Activated T-cell treated with anti-CD3 and anti-CD28 coated beads, Interleukin-2, amount 50 U/mL, for 48 hours (primary cell): ENCODE measurements around the gene LARP1B.
"Not testable (repeated sequence)": the region's sequence is repeated elsewhere in the genome, so short reads cannot be mapped to it uniquely, and the experiment has no call there.

Experiments
- DNase-seq, 2 experiments: peaks; one replicate each; pipeline ENCODE4 v3.0.0-alpha.2; 2020

The LARP1B gene

GRCh38 chr4:128228845-128229795 lies 168.0 kb downstream of the LARP1B start:
- DNase-seq = no peak

- DNase-seq = no peak
Measured at GRCh38 chr4:128232719-128233118, 171.6 kb downstream of the LARP1B start.

- no peak for DNase-seq
Measured at GRCh38 chr4:128234836-128235235, 173.7 kb downstream of the LARP1B start.

GRCh38 chr4:128241019-128241418 lies 179.9 kb downstream of the LARP1B start:
- DNase-seq = no peak

- no peak for DNase-seq
Measured at GRCh38 chr4:128241425-128241913, 180.4 kb downstream of the LARP1B start.

GRCh38 chr4:128241981-128242380 lies 180.9 kb downstream of the LARP1B start:
- DNase-seq = no peak

- DNase-seq = no peak
Measured at GRCh38 chr4:128242601-128243000, 181.5 kb downstream of the LARP1B start.

- DNase-seq = no peak
Measured at GRCh38 chr4:128244379-128244778, 183.3 kb downstream of the LARP1B start.

GRCh38 chr4:128245391-128245790 lies 184.3 kb downstream of the LARP1B start:
- not testable (repeated sequence) for DNase-seq

- DNase-seq = no peak
Measured at GRCh38 chr4:128247906-128248305, 186.8 kb downstream of the LARP1B start.

- no peak for DNase-seq
Measured at GRCh38 chr4:128249787-128250668, 188.9 kb downstream of the LARP1B start.

GRCh38 chr4:128255906-128256305 lies 194.8 kb downstream of the LARP1B start:
- DNase-seq = no peak

GRCh38 chr4:128256539-128256938 lies 195.4 kb downstream of the LARP1B start:
- DNase-seq = no peak

GRCh38 chr4:128258166-128258565 lies 197.1 kb downstream of the LARP1B start:
- not testable (repeated sequence) for DNase-seq

- DNase-seq = not testable (repeated sequence)
Measured at GRCh38 chr4:128259889-128260288, 198.8 kb downstream of the LARP1B start.
